Endothelial cell of umbilical vein (primary cell): ENCODE data around the gene COL19A1. TPM values are rescaled to one million over a fixed set of nuclear protein-coding genes. Genes with fewer than 3 reads are reported as not detected.

Source experiments
- BruUV-seq: library from RNA; stranded (reverse); fragments of 400-500 nt; replicated peaks from 2 replicates; lab custom pipeline; 2021; lab: Mats Ljungman, UMichigan
- CTCF ChIA-PET: fragments of 300-600, 350-600 bp; sonication (Branson Sonifier 250); formaldehyde crosslinking; loops from one replicate; lab custom pipeline; 2021; ENCODE audit warnings: antibody characterized with exemption, inconsistent platforms; lab: Charles Lee
- POLR2A ChIA-PET: fragments of 300-600, 350-600 bp; sonication (Branson Sonifier 250); formaldehyde crosslinking; loops from one replicate; lab custom pipeline; 2021; ENCODE audit warnings: antibody characterized with exemption, inconsistent platforms; lab: Charles Lee
- DNase-seq: peaks from one replicate; pipeline ENCODE4 v3.0.0-alpha.2; 2011; ENCODE audit warnings: low read depth, low spot score
- FAIRE-seq: peaks from 2 replicates; lab custom pipeline; 2011; peaks lifted over from hg19 to GRCh38; lab: Jason Lieb, UNC
- H2AFZ ChIP-seq: 2 replicates; pipeline ENCODE4 v1.6.0; 2012; ENCODE audit warnings: low read depth, low read length, control low read depth, inconsistent platforms
- H3K27ac ChIP-seq: 2 replicates; pipeline ENCODE4 v1.5.1; 2011; ENCODE audit warnings: low read depth, mild to moderate bottlenecking, control low read depth, low read length, moderate library complexity; ENCODE audit not compliant: insufficient read depth
- H3K27me3 ChIP-seq, 2 experiments: 2 replicates each; pipeline versions ENCODE4 v1.6.0 to v1.6.1; 2011; ENCODE audit warnings: low read length in 2 of 2, mixed read lengths in 1 of 2; ENCODE audit not compliant: control insufficient read depth in 2 of 2, insufficient read depth in 2 of 2
- H3K36me3 ChIP-seq, 2 experiments: 2 replicates in 1 of 2; 3 replicates in 1 of 2; pipeline ENCODE4 v1.5.1; 2011; ENCODE audit warnings: low read length in 2 of 2, mild to moderate bottlenecking in 1 of 2, moderate library complexity in 1 of 2; ENCODE audit not compliant: control insufficient read depth in 2 of 2, insufficient read depth in 2 of 2; ENCODE audit errors: extremely low read depth in 1 of 2
- H3K4me1 ChIP-seq: 3 replicates; pipeline ENCODE4 v1.5.1; 2011; ENCODE audit warnings: mild to moderate bottlenecking, low read length; ENCODE audit not compliant: control insufficient read depth, insufficient read depth; ENCODE audit errors: extremely low read depth
- H3K4me2 ChIP-seq: 2 replicates; pipeline ENCODE4 v1.6.1; 2011; ENCODE audit warnings: low read length, control low read depth, mixed read lengths; ENCODE audit not compliant: insufficient read depth
- H3K4me3 ChIP-seq, 3 experiments: fragments of 200-600 bp in 1 of 3; sonication (generic), shearing (Covaris generic) in 1 of 3; replicated peaks in 1 of 3; 2 replicates each; pipeline ENCODE4 v1.5.1; 2011 to 2016; ENCODE audit warnings: control low read depth in 3 of 3, low read length in 3 of 3, mild to moderate bottlenecking in 2 of 3, inconsistent platforms in 1 of 3, low read depth in 1 of 3, moderate library complexity in 1 of 3; ENCODE audit not compliant: insufficient read depth in 1 of 3
- H3K79me2 ChIP-seq: 2 replicates; pipeline ENCODE4 v1.6.0; 2012; ENCODE audit warnings: low read length, inconsistent platforms; ENCODE audit not compliant: control insufficient read depth, insufficient read depth
- H3K9ac ChIP-seq: replicated peaks from 2 replicates; pipeline ENCODE3; 2011; ENCODE audit warnings: low read length, control low read depth; ENCODE audit not compliant: insufficient read depth; ENCODE audit errors: extremely low read depth
- H3K9me1 ChIP-seq: replicated peaks from 3 replicates; pipeline ENCODE4 v1.6.0; 2011; ENCODE audit warnings: mild to moderate bottlenecking, low read length; ENCODE audit not compliant: control insufficient read depth, insufficient read depth; ENCODE audit errors: extremely low read depth
- H3K9me3 ChIP-seq: replicated peaks from 2 replicates; pipeline ENCODE4 v1.5.1; 2012; ENCODE audit warnings: low read length, inconsistent platforms; ENCODE audit not compliant: control insufficient read depth, insufficient read depth
- H4K20me1 ChIP-seq: replicated peaks from 2 replicates; pipeline ENCODE3; 2011; ENCODE audit warnings: mild to moderate bottlenecking, low read length; ENCODE audit not compliant: control insufficient read depth, insufficient read depth; ENCODE audit errors: extremely low read depth
- EZH2 ChIP-seq: IDR thresholded peaks from 2 replicates; pipeline ENCODE4 v1.6.1; 2012; ENCODE audit warnings: borderline replicate concordance, low read depth, mild to moderate bottlenecking, moderate library complexity, low read length, inconsistent platforms; ENCODE audit not compliant: severe bottlenecking
- FOS ChIP-seq: IDR thresholded peaks from 2 replicates; pipeline ENCODE4 v1.6.1; 2011; ENCODE audit warnings: mild to moderate bottlenecking, low read length, moderate library complexity, borderline replicate concordance; ENCODE audit not compliant: insufficient read depth
- GATA2 ChIP-seq: IDR thresholded peaks from 2 replicates; pipeline ENCODE4 v1.7.0; 2011; ENCODE audit warnings: low read depth, mild to moderate bottlenecking, moderate library complexity, mixed read lengths, low read length; ENCODE audit not compliant: insufficient read length, insufficient read depth
- JUN ChIP-seq: IDR thresholded peaks from 2 replicates; pipeline ENCODE4 v1.6.1; 2011; ENCODE audit warnings: borderline replicate concordance, low read depth; ENCODE audit not compliant: insufficient read length, insufficient read depth
- POLR2A ChIP-seq: IDR thresholded peaks from 2 replicates; pipeline ENCODE4 v1.6.1; 2012; ENCODE audit warnings: low read depth, mild to moderate bottlenecking, control low read depth, low read length
- POLR2AphosphoS5 ChIP-seq: IDR thresholded peaks from 2 replicates; pipeline ENCODE4 v1.6.1; 2012; ENCODE audit warnings: low read depth, mild to moderate bottlenecking, control low read depth, low read length, moderate library complexity; ENCODE audit not compliant: insufficient read depth
- dilution Hi-C: fragments of 300-500 bp; cut with MboI; formaldehyde crosslinking; loops from one replicate; pipeline ENCODE4 v1.15.0; 2019; ENCODE audit warnings: low sequenced_read_pairs; ENCODE audit not compliant: extremely low pct_ligation_motif_present
- intact Hi-C: fragments of 100-400 bp; cut with micrococcal nuclease; formaldehyde crosslinking; loops from one replicate; pipeline ENCODE4 v1.10.0; 2022
- polyA plus RNA-seq, 4 experiments: library from polyadenylated mRNA; depleted of rRNA in 3 of 4; stranded (reverse) in 3 of 4; unstranded in 1 of 4; fragments of >200 nt; gene quantifications; 2 replicates each; pipeline versions ENCODE4 v1.2.1 to v1.2.3, GENCODE V29; 2011 to 2012; ENCODE audit warnings: missing spikeins in 1 of 4
- total RNA-seq: library from RNA; stranded (reverse); gene quantifications from 2 replicates; pipeline ENCODE4 v1.2.3, GENCODE V29; 2021

The COL19A1 gene
- total and polyA plus RNA-seq, 2 donors (not counting 3 experiments of a cell fraction or from before 2014, with no cell fraction given): not detected

- no peaks in the 10 kb centered on the region for H3K9me3 ChIP-seq
- FAIRE-seq (no peak), DNase-seq (no peak)
- no peaks in the 10 kb centered on the region for H4K20me1 ChIP-seq
- dilution Hi-C loops: no loop called here
- no peak overlapping the region for H3K4me3 ChIP-seq
- no peaks in the 10 kb centered on the region for H3K36me3 ChIP-seq
- no peak overlapping the region for H2AFZ ChIP-seq
- no peaks in the 10 kb centered on the region for H3K79me2 ChIP-seq
- no peak overlapping the region for H3K27ac ChIP-seq
- ChIA-PET POLR2A (no interaction called here), CTCF (interaction anchor here (0.7 kb wide), 1 partner anchor 13 kb away, joined by 3 read pairs; no protein-coding TSS in a partner anchor)
- BruUV-seq: no TSS peak
- H3K27me3 ChIP-seq: no peaks in the 10 kb centered on the region
- H3K9ac ChIP-seq: no peak overlapping the region
- no peaks in the 10 kb centered on the region for H3K9me1 ChIP-seq
- intact Hi-C loops: no loop called here
- no peaks in the 10 kb centered on the region for H3K4me1 ChIP-seq
- H3K4me2 ChIP-seq: no peak overlapping the region
- TF ChIP-seq EZH2: no peak
- TF ChIP-seq GATA2: no peak
- no peak for TF ChIP-seq POLR2A
- TF ChIP-seq FOS: no peak
These were observed 368.3 kb downstream of the COL19A1 start for GRCh38 chr6:70234561-70235236.

DNA sequence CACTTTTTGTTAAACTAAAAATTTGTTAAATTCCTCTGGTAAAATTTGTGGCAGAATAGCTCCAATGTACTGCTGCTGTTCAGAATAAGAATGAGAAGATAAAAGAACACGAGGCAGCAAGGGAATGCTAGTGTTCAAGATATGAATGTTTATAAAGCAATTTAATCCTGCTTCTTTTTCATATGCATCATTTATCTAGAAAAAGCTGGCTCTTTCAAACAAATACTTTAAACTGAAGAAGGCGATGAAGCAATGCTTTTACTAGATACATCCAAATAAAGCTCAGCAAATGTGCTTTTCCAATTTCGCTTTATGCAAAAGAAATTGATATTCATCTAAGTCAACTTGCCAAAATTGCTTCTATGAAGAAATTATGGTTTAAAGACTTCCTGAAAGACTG is 370.0 kb downstream of the COL19A1 start:
- DNase-seq (no peak), FAIRE-seq (no peak)
- ChIA-PET POLR2A (no interaction called here), CTCF (interaction anchor here (0.9 kb wide), 1 partner anchor 15 kb away, joined by 3 read pairs; no protein-coding TSS in a partner anchor)
- Histone ChIP-seq H3K27me3 (no peaks in the 10 kb centered on the region), H3K9me3 (no peaks in the 10 kb centered on the region), H3K9ac (no peak overlapping the region), H3K4me1 (no peaks in the 10 kb centered on the region), H3K4me3 (no peak overlapping the region), H3K27ac (no peak overlapping the region), H2AFZ (no peak overlapping the region), H3K4me2 (no peak overlapping the region), H4K20me1 (no peaks in the 10 kb centered on the region), H3K36me3 (no peaks in the 10 kb centered on the region), H3K79me2 (no peaks in the 10 kb centered on the region), H3K9me1 (no peaks in the 10 kb centered on the region)
- BruUV-seq: no TSS peak
- no peak for TF ChIP-seq JUN
- no peak for TF ChIP-seq POLR2AphosphoS5
- no peak for TF ChIP-seq GATA2
- dilution Hi-C loops (no loop called here), intact Hi-C loops (no loop called here)
